ENCODE measurements around the gene SLC39A11.

- TF ChIP-seq CTCF (IDR thresholded peaks at IDR 0.05) (no peak), RFX5 (IDR thresholded peaks at IDR 0.05; ENCODE audit: low read length) (no peak), EP300 (IDR thresholded peaks at IDR 0.05; ENCODE audit: borderline replicate concordance in 1 of 2, low read depth in 1 of 2, low read length in 1 of 2) (no peak), POLR2AphosphoS5 (IDR thresholded peaks at IDR 0.05; ENCODE audit: low read depth, low read length) (no peak), NRF1 (IDR thresholded peaks at IDR 0.05; ENCODE audit: low read depth, low read length) (no peak), MAX (IDR thresholded peaks at IDR 0.05; ENCODE audit: low read depth) (no peak), EZH2phosphoT487 (IDR thresholded peaks at IDR 0.05; ENCODE audit: borderline replicate concordance, low read depth) (no peak), RAD21 (IDR thresholded peaks at IDR 0.05; ENCODE audit: low read length) (no peak)
These were observed 474.9 kb downstream of the SLC39A11 start for GRCh38 chr17:72617557-72617956.
